Left colon (tissue), 2 donors: ENCODE results near the gene KBTBD7. TPM values are rescaled to one million over a fixed set of nuclear protein-coding genes. Genes with fewer than 3 reads are reported as not detected.

Experiments
- ATAC-seq: fragments of 200-7000 bp; cut with Tn5 transposase; one replicate; pipeline ENCODE4 v1.9.1; 2020; ENCODE audit warnings: mild to moderate bottlenecking, moderate library complexity
- DNase-seq, 2 donors: peaks; one replicate each; pipeline ENCODE4 v3.0.0-alpha.2; 2020
- intact Hi-C, 2 donors: fragments of 100-400 bp; cut with DNase I in 1 of 2; cut with micrococcal nuclease in 1 of 2; formaldehyde crosslinking; loops; one replicate each; pipeline versions ENCODE4 v1.11.2 to v1.14.0; 2022; cut with DNase I, micrococcal nuclease
- long read RNA-seq: library from polyadenylated mRNA; unstranded; transcript quantifications from one replicate; pipeline ENCODE4 v2.0.0, GENCODE V29; 2021
- total RNA-seq, 2 donors: library from RNA; stranded (reverse); fragmentation: NEBNext Ultra II Directional; extraction: Animal tissue kit (Norgen Biotek cat#: 25700); gene quantifications; one replicate each; pipeline ENCODE4 v1.2.1, GENCODE V29; 2021
- donor health status: DM: no; HTN: no; CAD: no.
- donor health status: DM: yes; HTN: yes; CAD: no.

Gene KBTBD7, protein sequence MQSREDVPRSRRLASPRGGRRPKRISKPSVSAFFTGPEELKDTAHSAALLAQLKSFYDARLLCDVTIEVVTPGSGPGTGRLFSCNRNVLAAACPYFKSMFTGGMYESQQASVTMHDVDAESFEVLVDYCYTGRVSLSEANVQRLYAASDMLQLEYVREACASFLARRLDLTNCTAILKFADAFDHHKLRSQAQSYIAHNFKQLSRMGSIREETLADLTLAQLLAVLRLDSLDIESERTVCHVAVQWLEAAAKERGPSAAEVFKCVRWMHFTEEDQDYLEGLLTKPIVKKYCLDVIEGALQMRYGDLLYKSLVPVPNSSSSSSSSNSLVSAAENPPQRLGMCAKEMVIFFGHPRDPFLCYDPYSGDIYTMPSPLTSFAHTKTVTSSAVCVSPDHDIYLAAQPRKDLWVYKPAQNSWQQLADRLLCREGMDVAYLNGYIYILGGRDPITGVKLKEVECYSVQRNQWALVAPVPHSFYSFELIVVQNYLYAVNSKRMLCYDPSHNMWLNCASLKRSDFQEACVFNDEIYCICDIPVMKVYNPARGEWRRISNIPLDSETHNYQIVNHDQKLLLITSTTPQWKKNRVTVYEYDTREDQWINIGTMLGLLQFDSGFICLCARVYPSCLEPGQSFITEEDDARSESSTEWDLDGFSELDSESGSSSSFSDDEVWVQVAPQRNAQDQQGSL
- 1 to 10 TPM; 5.5 to 6.5 TPM for total RNA-seq
- long read RNA-seq, full-length matches to known transcripts: 20 of 20 reads
- long read RNA-seq, partial matches to known transcripts: 0 of 20 reads
- long read RNA-seq, other reads (novel, unspliced or antisense): 0 of 20 reads

DNA sequence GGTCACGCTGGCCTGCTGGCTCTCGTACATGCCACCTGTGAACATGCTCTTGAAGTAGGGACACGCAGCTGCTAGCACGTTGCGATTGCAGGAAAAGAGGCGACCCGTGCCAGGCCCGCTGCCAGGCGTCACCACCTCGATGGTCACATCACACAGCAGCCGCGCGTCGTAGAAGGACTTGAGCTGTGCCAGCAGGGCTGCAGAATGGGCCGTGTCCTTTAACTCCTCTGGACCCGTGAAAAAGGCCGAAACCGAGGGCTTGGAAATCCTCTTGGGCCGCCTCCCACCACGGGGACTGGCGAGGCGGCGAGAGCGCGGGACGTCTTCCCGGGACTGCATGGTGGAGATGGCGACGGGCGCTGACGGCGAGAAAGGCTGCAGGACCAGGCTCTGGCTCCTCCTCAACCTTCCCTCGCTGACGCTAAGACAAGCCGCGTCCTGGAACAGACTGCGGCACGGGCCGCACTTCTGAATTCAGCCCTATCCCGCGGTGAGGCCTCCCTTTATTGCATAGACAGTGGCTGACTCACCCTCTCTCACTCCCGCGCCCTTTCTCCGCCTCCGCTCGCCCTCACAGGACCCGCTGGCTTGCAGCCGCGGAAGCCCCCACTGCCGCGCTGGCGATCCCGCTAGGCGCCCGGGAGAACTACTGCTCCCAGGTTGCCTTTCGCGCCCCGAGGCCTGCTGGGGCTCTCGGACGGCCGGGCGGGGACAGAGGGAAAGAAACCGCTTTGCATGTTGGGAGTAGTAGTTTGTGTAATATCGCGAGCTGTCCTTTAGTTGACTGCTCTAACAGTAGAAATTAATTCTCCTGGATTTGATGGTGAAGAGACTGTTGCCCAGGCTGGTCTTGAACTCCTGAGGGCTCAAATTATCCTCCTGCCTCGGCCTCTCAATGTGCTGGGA lies at the start of gene KBTBD7:
Gene KBTBD7 (minus strand): TSS at position 651 of the 906 bp plus-strand sequence. CDS start 312 bp downstream, at position 339.
- DNase-seq (peak; percentile 91 to 92), ATAC-seq (peak; percentile 99)
- intact Hi-C loops: loop anchor here in 1 of 2 donors (2.0 kb wide), 1 partner anchor 61 kb away; the partner anchor contains the start of gene KBTBD6

DNA sequence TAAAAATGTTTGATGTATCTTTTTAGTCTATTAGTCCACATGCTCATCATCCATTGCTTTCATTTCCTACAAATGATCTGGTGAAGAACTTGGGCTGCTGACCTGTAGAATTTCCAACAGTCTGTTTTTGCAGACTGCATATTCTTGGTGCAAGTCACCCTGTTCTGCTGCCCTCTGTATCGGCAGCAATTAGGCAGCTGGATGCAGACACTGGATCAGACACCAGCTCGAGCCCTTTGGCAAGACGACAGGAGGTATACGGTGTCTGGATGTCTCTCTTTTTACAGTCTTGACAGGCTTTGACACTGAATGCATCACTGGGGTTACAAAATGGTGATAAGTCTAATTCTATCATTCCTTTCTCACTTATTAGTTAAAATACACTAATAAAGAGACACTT lies 47.3 kb upstream of the KBTBD7 start:
- ATAC-seq: no peak
- intact Hi-C loops: no loop called here
- DNase-seq: no peak

DNA sequence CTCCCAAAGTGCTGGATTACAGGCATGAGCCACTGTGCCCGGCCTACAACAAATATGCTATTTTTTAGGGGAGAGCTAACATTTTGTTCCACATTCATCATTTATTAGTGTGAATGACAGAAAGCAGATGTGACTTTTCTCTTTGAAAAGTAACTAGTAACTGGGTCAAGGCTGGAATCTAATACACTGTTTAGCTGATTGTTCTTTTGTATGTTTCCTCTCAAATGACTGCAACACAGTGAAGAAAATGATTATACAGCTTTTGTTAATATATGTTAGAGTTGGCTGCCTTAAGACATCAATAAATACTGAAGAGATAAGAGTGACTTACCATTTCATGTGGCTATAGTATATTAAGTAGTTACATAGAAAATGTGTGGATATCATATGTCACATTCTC lies 42.0 kb upstream of the KBTBD7 start:
- intact Hi-C loops: no loop called here
- ATAC-seq (no peak), DNase-seq (no peak)

DNA sequence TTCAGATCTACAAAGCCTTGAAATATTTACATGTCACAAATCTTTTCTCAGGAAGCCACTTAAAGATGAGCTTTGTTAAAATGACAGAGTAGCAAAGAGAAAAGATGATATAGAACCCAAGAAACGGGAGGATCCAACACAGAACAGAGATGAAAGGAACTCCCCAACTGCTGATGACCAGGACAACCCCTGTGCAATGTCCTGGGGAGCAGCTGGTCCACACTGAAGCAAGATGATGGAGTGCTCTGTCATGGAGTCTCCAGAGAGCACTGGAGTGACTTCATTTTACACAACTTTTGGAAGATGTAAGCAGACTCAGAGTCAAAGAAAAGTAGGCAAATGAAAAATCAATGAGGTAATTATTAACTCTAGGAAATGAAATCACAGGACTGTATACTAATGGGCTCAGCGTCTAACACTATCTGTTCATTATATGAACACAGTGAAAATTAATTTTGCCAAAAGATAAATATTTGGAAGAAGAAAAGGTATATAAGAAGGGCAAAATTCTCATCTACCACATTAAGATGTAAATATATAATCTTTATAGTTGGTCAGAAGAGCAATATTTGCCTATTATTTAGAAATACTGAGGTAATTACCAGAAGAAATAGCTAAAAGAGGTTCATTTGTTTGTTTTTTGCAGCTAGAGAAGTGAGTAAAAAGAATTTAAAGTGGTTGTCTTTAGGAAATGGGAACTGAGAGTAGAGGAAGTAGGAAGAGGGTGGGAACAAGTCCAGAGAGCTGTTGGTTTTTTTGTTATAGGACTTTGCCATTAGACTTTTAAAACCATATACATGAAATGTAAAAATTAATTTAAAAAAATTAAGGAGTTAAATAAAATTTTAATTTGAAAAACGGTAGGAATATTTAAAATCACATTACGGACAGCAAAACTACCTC lies 38.5 kb upstream of the KBTBD7 start:
- intact Hi-C loops: no loop called here
- no peak for ATAC-seq
- DNase-seq: no peak

DNA sequence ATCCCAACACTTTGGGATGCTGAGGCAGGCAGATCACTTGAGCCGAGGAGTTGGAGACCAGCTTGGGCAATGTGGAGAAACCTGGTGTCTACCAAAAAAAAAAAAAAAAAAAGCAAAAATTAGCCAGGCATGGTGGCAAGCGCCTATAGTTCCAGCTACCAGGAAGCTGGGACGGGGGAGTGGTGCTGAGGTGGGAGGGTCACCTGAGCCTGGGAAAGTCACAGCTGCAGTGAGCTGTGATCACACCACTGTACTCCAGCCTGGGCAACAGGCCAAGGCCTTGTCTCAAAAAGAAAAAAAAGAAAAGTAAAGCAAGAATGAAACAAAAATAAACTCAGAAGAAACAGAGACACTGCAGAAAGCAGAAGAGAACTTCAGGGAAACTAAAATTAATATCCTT lies 37.4 kb upstream of the KBTBD7 start:
- peak; percentile 99 for ATAC-seq
- intact Hi-C loops: no loop called here
- peak; percentile 82 to 86 for DNase-seq

DNA sequence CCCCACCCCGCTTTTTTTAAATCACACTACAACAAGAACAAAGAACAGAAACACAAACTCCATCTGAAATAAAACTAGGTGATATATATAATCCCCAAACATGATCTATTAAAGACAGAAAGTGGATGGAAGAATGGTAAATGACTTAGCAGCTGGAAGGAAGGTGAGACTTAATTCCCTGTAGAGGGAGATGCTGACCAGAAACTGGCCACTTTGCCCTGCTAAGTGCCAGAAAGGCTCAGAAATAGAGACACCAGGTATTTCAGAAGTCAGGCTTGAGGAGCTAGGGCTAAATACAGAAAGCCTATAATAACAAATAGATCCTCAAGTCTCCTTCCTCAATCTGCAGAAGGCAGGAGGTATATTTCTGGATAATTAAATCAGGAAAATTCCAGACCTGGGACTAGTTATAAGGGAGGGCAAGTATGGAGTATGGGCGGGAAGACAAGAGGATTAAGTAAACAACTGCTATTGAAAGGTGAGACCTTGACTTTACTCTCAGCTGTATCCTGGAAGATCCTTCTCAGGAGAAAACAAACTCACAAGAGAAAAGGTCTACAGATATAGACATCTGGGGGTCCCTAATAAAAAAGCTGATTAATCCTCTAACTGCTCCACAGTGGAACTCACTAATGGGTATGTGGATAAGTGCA lies 36.8 kb upstream of the KBTBD7 start:
- intact Hi-C loops: no loop called here
- DNase-seq (no peak), ATAC-seq (peak; percentile 71)

DNA sequence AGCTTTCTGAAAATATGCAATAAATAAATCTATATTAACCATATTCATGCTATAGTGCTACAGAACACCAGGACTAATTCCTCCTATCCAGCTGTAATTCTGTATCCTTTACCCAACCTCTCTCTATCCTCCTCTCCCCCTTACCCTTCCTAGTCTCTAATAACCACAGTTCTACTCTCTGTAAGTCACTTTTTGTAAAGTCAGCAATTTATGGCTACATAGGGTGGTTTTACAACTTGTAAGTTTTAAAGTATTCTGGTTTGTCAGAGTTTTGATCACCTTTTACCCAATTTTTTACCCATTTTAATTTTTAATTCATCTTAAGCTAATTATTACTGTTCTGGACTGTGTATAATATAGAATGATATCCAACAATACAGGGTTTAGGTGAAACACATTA lies 35.0 kb upstream of the KBTBD7 start:
- DNase-seq (no peak), ATAC-seq (no peak)
- intact Hi-C loops: no loop called here

DNA sequence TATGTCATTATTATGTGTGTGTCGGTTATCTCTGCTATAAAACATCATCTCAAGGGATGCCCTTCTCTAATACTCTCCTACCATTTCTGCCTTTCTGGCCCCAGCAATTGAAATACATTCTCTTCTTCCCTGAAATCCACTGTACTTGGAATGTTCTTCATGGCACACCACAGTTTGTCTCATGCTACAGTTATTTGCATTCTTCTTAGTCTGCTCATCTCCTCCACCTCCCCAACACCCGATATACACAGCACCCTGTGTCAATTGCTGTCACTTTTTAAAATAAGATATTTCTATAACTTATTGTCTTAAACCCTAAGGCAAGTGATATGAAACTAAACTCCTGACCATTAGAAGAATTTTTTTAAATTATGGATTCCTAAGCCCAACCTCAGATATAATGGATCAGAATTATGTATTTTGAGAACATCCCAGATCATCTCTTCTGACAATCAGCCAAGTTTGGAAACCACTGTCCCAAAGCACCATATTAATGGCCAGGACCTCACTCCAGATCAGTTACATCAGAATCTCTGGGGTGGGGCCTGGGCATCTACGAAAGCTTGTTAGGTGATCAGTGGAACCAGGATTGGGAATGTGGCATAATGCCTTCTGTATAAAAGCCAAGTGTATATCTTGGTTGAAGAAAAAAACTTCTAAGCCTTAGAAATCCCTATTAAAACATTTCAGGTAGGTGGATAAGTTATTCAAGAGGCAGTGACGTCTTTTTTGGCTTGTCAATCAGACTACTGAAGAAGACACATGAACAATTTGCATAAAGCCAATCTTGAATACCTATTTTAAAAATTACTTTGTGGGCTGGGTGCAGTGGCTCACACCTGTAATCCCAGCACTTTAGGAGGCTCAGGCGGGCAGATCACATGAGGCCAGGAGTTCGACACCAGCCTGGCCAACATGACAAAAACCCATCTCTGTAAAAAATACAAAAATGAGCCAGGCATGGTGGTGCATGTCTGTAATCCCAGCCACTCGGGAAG lies 30.0 kb upstream of the KBTBD7 start:
- intact Hi-C loops: loop anchor here in 1 of 2 donors (5.0 kb wide), 1 partner anchor 152 kb away; no protein-coding TSS in a partner anchor
- ATAC-seq: no peak

DNA sequence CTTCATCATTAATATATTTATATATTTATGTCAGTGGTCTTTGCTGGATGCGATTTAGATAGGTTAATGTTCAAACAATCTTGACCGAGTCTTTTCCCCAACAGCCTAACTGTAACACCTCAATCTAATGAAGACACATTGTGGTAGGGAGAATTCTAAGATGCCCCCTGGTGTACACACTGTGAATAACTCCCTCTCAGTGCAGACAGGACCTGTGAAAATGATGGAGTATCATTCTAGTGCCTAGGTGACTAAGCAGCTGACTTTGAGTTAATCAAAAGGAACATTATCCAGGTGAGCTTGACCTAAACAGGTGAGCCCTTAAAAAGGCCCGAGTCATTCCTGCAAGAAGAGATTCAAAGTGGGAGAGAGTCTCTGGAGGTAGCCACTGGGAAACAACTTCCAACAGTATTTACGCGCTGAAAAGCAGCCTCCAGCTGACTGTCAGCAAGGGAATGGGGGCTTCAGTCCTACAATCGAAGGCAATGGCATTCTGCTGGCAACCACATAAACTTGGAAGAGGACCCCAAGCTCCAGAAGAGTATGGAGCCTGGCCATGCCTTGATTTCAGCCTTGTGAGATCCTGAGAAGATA lies 28.0 kb upstream of the KBTBD7 start:
- ATAC-seq (peak; percentile 88), DNase-seq (peak; percentile 30 to 46)
- intact Hi-C loops: loop anchor here in 1 of 2 donors (5.0 kb wide), 1 partner anchor 150 kb away; no protein-coding TSS in a partner anchor

More for the DNA sequence above, 30.0 kb upstream of the KBTBD7 start:
- no peak for DNase-seq

DNA sequence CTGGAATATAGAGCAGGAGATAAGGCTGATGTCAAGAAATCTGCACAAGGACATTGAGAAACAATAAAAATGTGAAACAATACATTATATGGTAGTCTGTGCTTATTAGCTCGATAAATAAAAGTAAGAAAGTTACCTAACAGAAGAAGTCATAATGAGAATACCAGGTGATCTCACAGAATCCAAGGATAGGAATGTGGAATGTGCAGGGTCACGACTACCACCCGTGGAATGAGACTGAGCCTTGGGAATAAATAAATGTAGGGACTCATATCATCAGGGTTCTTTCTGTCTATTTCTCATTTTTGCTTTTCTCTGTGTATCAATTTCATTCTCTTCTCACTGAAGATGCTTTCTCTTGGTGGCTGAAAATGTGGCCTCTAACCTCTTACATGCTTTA lies 26.0 kb upstream of the KBTBD7 start:
- no peak for ATAC-seq
- intact Hi-C loops: loop anchor here in 1 of 2 donors (5.0 kb wide), 1 partner anchor 148 kb away; no protein-coding TSS in a partner anchor
- no peak for DNase-seq

DNA sequence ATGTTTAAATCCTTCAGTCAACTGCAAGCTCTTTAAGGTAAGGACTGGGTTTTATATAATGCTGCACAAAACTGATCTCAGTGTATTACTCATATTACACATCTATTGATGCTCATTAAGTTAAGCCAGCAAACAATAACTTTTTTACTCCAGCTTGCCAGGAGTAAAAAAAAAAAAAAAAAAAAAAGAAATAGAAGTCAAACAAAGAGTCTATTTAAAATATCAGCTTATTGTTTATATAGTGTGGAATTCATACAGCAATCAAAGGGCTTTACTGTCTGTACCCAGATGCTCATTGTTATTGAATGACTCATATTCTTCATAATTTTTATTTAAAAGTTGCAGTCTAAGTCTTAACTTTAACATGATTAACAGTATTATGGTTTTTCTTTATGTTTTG lies 21.8 kb upstream of the KBTBD7 start:
- intact Hi-C loops: loop anchor here in 1 of 2 donors (10.0 kb wide), 1 partner anchor 141 kb away; no protein-coding TSS in a partner anchor
- DNase-seq (no peak), ATAC-seq (no peak)

DNA sequence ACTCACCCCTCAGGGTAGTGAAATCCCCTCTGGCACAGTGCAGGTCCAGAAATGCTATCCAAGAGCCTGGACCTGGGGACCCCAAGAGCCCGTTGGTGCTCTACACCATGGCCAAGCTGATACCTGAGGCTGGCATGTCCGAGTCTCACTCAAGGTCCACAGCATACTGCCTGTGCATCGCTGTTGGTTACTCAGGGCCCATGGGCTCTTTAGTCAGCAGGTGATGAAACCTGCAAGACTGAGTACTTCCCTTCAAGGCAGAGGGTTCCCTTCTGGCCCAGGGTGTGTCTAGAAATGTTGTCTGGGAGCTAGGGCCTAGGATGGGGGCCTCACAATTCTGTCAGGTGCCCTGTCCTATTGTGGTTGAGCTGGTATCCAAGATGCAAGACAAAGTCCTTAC lies 19.6 kb upstream of the KBTBD7 start:
- DNase-seq: no peak
- no peak for ATAC-seq
- intact Hi-C loops: loop anchor here in 1 of 2 donors (10.0 kb wide), 1 partner anchor 139 kb away; no protein-coding TSS in a partner anchor

DNA sequence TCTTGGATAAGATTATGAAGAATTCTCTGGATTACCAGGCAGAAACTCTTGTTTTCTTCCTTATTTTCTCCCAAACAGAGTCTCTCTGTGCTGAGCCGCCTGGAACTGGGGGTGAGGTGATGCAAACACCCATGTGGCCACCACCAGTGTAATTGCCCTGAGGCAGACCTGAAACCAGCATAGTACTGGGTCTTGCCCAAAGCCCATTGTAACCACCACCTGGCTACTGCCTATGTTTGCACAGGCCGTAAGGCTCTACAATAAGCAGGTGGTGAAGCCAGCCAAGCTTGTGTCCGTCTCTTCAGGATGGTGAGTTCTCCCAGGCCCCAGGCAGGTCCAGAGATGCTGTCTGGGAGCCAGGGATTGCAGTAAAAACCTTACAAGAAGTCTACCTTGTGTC lies 18.9 kb upstream of the KBTBD7 start:
- intact Hi-C loops: loop anchor here in 1 of 2 donors (10.0 kb wide), 1 partner anchor 139 kb away; no protein-coding TSS in a partner anchor
- ATAC-seq: no peak
- no peak for DNase-seq

DNA sequence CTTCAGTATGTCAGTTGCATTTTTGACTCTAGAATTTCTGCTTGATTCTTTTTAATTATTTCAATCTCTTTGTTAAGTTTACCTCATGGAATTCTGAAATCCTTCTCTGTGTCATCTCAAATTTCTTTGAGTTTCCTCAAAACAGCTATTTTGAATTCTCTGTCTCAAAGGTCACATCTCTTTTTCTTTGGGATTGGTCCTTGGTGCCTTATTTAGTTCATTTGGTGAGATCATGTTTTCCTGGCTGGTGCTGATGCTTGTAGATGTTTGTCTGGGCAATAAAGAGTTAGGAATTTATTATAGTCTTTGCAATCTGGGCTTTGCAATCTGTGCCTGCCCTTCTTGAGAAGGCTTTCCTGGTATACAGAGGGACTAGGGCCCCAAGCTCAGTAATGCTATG lies 18.5 kb upstream of the KBTBD7 start:
- intact Hi-C loops: loop anchor here in 1 of 2 donors (10.0 kb wide), 1 partner anchor 138 kb away; no protein-coding TSS in a partner anchor
- ATAC-seq (no peak), DNase-seq (no peak)

DNA sequence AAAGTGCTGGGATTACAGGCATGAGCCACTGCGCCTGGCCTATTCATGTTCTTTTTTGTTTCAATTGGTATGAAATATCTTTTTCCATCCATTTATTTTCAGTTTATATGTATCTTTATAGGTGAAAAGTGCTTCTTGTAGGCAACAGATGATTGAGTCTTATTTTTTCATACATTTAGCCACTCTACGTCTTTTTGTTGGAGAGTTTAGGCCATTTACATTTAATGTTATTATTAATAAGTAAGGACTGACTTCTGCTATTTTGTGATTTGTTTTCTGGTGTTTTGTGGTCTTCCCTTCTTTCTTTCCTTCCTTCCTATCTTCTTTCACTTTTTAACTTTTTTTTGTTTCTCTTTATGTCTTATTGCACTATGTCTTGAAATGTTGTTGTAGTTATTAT lies 16.7 kb upstream of the KBTBD7 start:
- no peak for ATAC-seq
- no peak for DNase-seq
- intact Hi-C loops: loop anchor here in 1 of 2 donors (10.0 kb wide), 1 partner anchor 136 kb away; no protein-coding TSS in a partner anchor
